CD8-positive, alpha-beta memory T cell (primary cell): ENCODE measurements around the gene NDUFS4. TPM values are rescaled to one million over a fixed set of nuclear protein-coding genes. Genes with fewer than 3 reads are reported as not detected.
A peak's percentile ranks its signal among the peaks of the same experiment; 100 is the strongest.

Experiments
- CTCF ChIA-PET: fragments of 350-600 bp; sonication (Branson Sonifier 250); formaldehyde crosslinking; loops from one replicate; lab custom pipeline; 2021; ENCODE audit warnings: antibody characterized with exemption; lab: Charles Lee
- POLR2A ChIA-PET: fragments of 350-600 bp; sonication (Branson Sonifier 250); formaldehyde crosslinking; loops from one replicate; lab custom pipeline; 2021; ENCODE audit warnings: antibody characterized with exemption; lab: Charles Lee
- DNase-seq, 5 donors: peaks; one replicate each; pipeline versions ENCODE4 v3.0.0 to v3.0.0-alpha.2; 2020 to 2022; ENCODE audit warnings: mixed read lengths in 1 of 5
- H3K27ac ChIP-seq: one replicate; pipeline ENCODE4 v1.7.0; 2013; ENCODE audit warnings: low read depth, mild to moderate bottlenecking, low read length, moderate library complexity
- H3K27me3 ChIP-seq: 2 replicates; pipeline ENCODE4 v1.7.0; 2013; ENCODE audit warnings: low read length, mild to moderate bottlenecking; ENCODE audit not compliant: insufficient read depth, poor library complexity, severe bottlenecking
- H3K36me3 ChIP-seq: 2 replicates; pipeline ENCODE4 v1.7.0; 2013; ENCODE audit warnings: mild to moderate bottlenecking, low read length, moderate library complexity; ENCODE audit not compliant: insufficient read depth
- H3K4me1 ChIP-seq: 2 replicates; pipeline ENCODE4 v1.7.0; 2013; ENCODE audit warnings: mild to moderate bottlenecking, low read length, moderate library complexity; ENCODE audit not compliant: insufficient read depth
- H3K4me3 ChIP-seq: 2 replicates; pipeline ENCODE4 v1.7.0; 2013; ENCODE audit warnings: mild to moderate bottlenecking, low read length
- H3K9me3 ChIP-seq: 2 replicates; pipeline ENCODE4 v1.7.0; 2013; ENCODE audit warnings: mild to moderate bottlenecking, low read length
- H3K27ac Mint-ChIP-seq, 8 donors: one replicate each; pipeline ENCODE4 v1.8.0; 2020 to 2021; ENCODE audit warnings: mixed read lengths in 8 of 8, mild to moderate bottlenecking in 6 of 8, inconsistent platforms in 3 of 8, moderate library complexity in 3 of 8
- H3K27me3 Mint-ChIP-seq, 2 donors: one replicate each; pipeline ENCODE4 v1.8.0; 2020 to 2021; ENCODE audit warnings: mixed read lengths in 2 of 2, mild to moderate bottlenecking in 1 of 2, moderate library complexity in 1 of 2
- H3K36me3 Mint-ChIP-seq, 3 donors: one replicate each; pipeline ENCODE4 v1.8.0; 2020 to 2021; ENCODE audit warnings: mixed read lengths in 3 of 3, inconsistent platforms in 1 of 3, mild to moderate bottlenecking in 1 of 3
- H3K4me1 Mint-ChIP-seq, 3 donors: one replicate each; pipeline ENCODE4 v1.8.0; 2020 to 2021; ENCODE audit warnings: mixed read lengths in 3 of 3, inconsistent platforms in 1 of 3, mild to moderate bottlenecking in 1 of 3
- H3K4me3 Mint-ChIP-seq, 7 donors: one replicate each; pipeline ENCODE4 v1.8.0; 2020 to 2021; ENCODE audit warnings: mixed read lengths in 7 of 7, mild to moderate bottlenecking in 6 of 7, moderate library complexity in 4 of 7, inconsistent platforms in 2 of 7
- H3K9me3 Mint-ChIP-seq, 5 donors: one replicate each; pipeline ENCODE4 v1.8.0; 2020 to 2022; ENCODE audit warnings: mixed read lengths in 5 of 5, mild to moderate bottlenecking in 3 of 5, moderate library complexity in 2 of 5, inconsistent platforms in 1 of 5
- polyA plus RNA-seq: library from polyadenylated mRNA; unstranded; fragments of 300-500 nt; fragmentation: Illumina TruSeq; gene quantifications from one replicate; pipeline ENCODE4 v1.2.3, GENCODE V29; 2021
- total RNA-seq, 2 experiments: library from RNA; stranded (reverse); gene quantifications; one replicate each; pipeline ENCODE4 v1.2.3, GENCODE V29; 2021

Gene NDUFS4
- total and polyA plus RNA-seq, 3 experiments from 2014 or later, result 59.3 to 89.3 (median 61.7) TPM

GRCh38 chr5:53575101-53575500 is 14.7 kb downstream of the NDUFS4 start:
- no peaks in the 10 kb centered on the region for H3K9me3 ChIP-seq
- H3K36me3 Mint-ChIP-seq, result peaks cover 0 to 8% (median 4%) of the 10 kb centered on the region in 3 donors

GRCh38 chr5:53575831-53576230 is 15.4 kb downstream of the NDUFS4 start:
- no peaks in the 10 kb centered on the region for H3K9me3 Mint-ChIP-seq
- H3K4me3 Mint-ChIP-seq, result no peak overlapping the region
- H3K27me3 Mint-ChIP-seq, result no peaks in the 10 kb centered on the region
- POLR2A ChIA-PET, result no interaction called here
- H3K4me1 ChIP-seq, result peaks cover 8% of the 10 kb centered on the region
- no peak for DNase-seq
- CTCF ChIA-PET, result no interaction called here
- no peaks in the 10 kb centered on the region for H3K9me3 ChIP-seq
- no peak overlapping the region for H3K27ac Mint-ChIP-seq
- no peak overlapping the region for H3K27ac ChIP-seq
- H3K27me3 ChIP-seq, result no peaks in the 10 kb centered on the region
- no peak overlapping the region for H3K4me3 ChIP-seq
- peaks cover 0 to 8% (median 4%) of the 10 kb centered on the region in 3 donors for H3K36me3 Mint-ChIP-seq
- H3K4me1 Mint-ChIP-seq, result peaks cover 55 to 91% (median 84%) of the 10 kb centered on the region in 3 donors
- H3K36me3 ChIP-seq, result no peaks in the 10 kb centered on the region

More at GRCh38 chr5:53575101-53575500, 14.7 kb downstream of the NDUFS4 start:
- POLR2A ChIA-PET, result no interaction called here
- DNase-seq, result no peak
- Mint-ChIP-seq H3K27me3 (no peaks in the 10 kb centered on the region), H3K27ac (no peak overlapping the region), H3K4me3 (no peak overlapping the region), H3K4me1 (peaks cover 54 to 87% (median 80%) of the 10 kb centered on the region in 3 donors), H3K9me3 (no peaks in the 10 kb centered on the region)
- peaks cover 8% of the 10 kb centered on the region for H3K4me1 ChIP-seq
- no peaks in the 10 kb centered on the region for H3K27me3 ChIP-seq
- no peaks in the 10 kb centered on the region for H3K36me3 ChIP-seq
- H3K27ac ChIP-seq, result no peak overlapping the region
- CTCF ChIA-PET, result interaction anchor here (0.7 kb wide), 1 partner anchor 474 kb away, joined by 4 read pairs; no protein-coding TSS in a partner anchor
- no peak overlapping the region for H3K4me3 ChIP-seq

GRCh38 chr5:53576674-53577073 is 16.2 kb downstream of the NDUFS4 start:
- Mint-ChIP-seq H3K4me3 (no peak overlapping the region), H3K27me3 (no peaks in the 10 kb centered on the region), H3K27ac (no peak overlapping the region), H3K9me3 (no peaks in the 10 kb centered on the region), H3K4me1 (peaks cover 55 to 91% (median 84%) of the 10 kb centered on the region in 3 donors), H3K36me3 (peaks cover 0 to 7% (median 4%) of the 10 kb centered on the region in 3 donors)
- Histone ChIP-seq H3K36me3 (no peaks in the 10 kb centered on the region), H3K9me3 (no peaks in the 10 kb centered on the region), H3K27me3 (no peaks in the 10 kb centered on the region), H3K27ac (no peak overlapping the region), H3K4me3 (no peak overlapping the region), H3K4me1 (peaks cover 4% of the 10 kb centered on the region)
- POLR2A ChIA-PET, result no interaction called here
- no peak for DNase-seq
- CTCF ChIA-PET, result no interaction called here

- H3K27me3 ChIP-seq, result no peaks in the 10 kb centered on the region
- H3K36me3 Mint-ChIP-seq, result peaks cover 0 to 7% (median 3%) of the 10 kb centered on the region in 3 donors
- H3K27me3 Mint-ChIP-seq, result no peaks in the 10 kb centered on the region
- no peaks in the 10 kb centered on the region for H3K9me3 Mint-ChIP-seq
- H3K4me1 ChIP-seq, result peaks cover 4% of the 10 kb centered on the region
- peak overlapping the region in 1 of 8 donors; percentile 59 for H3K27ac Mint-ChIP-seq
- H3K4me3 ChIP-seq, result no peak overlapping the region
- DNase-seq, result no peak
- POLR2A ChIA-PET, result interaction anchor here (0.6 kb wide), 1 partner anchor 16 kb away, joined by 4 read pairs; no protein-coding TSS in a partner anchor
- no peaks in the 10 kb centered on the region for H3K36me3 ChIP-seq
- H3K4me1 Mint-ChIP-seq, result peaks cover 43 to 81% (median 71%) of the 10 kb centered on the region in 3 donors
- H3K4me3 Mint-ChIP-seq, result peak overlapping the region in 1 of 7 donors; percentile 26
- H3K9me3 ChIP-seq, result no peaks in the 10 kb centered on the region
- no peak overlapping the region for H3K27ac ChIP-seq
- CTCF ChIA-PET, result no interaction called here
Observed at GRCh38 chr5:53578854-53579253, 18.4 kb downstream of the NDUFS4 start.

GRCh38 chr5:53580547-53580946 is 20.1 kb downstream of the NDUFS4 start:
- Histone ChIP-seq H3K36me3 (no peaks in the 10 kb centered on the region), H3K27ac (no peak overlapping the region), H3K27me3 (no peaks in the 10 kb centered on the region), H3K9me3 (no peaks in the 10 kb centered on the region), H3K4me3 (no peak overlapping the region), H3K4me1 (no peaks in the 10 kb centered on the region)
- Mint-ChIP-seq H3K27me3 (no peaks in the 10 kb centered on the region), H3K4me1 (peaks cover 38 to 72% (median 64%) of the 10 kb centered on the region in 3 donors), H3K9me3 (no peaks in the 10 kb centered on the region), H3K4me3 (peak overlapping the region in 1 of 7 donors; percentile 28), H3K27ac (peak overlapping the region in 1 of 8 donors; percentile 30), H3K36me3 (peaks cover 0 to 4% (median 1%) of the 10 kb centered on the region in 3 donors)
- CTCF ChIA-PET, result no interaction called here
- POLR2A ChIA-PET, result no interaction called here
- no peak for DNase-seq

GRCh38 chr5:53582225-53582624 is 21.8 kb downstream of the NDUFS4 start:
- H3K4me3 Mint-ChIP-seq, result no peak overlapping the region
- no peak overlapping the region for H3K27ac Mint-ChIP-seq
- CTCF ChIA-PET, result no interaction called here
- POLR2A ChIA-PET, result no interaction called here
- no peaks in the 10 kb centered on the region for H3K27me3 Mint-ChIP-seq
- no peaks in the 10 kb centered on the region for H3K36me3 ChIP-seq
- H3K4me1 Mint-ChIP-seq, result peaks cover 30 to 65% (median 47%) of the 10 kb centered on the region in 3 donors
- peaks cover 0 to 5% (median 3%) of the 10 kb centered on the region in 3 donors for H3K36me3 Mint-ChIP-seq
- no peaks in the 10 kb centered on the region for H3K27me3 ChIP-seq
- no peaks in the 10 kb centered on the region for H3K9me3 Mint-ChIP-seq
- no peak overlapping the region for H3K4me3 ChIP-seq
- H3K27ac ChIP-seq, result no peak overlapping the region
- H3K9me3 ChIP-seq, result no peaks in the 10 kb centered on the region
- DNase-seq, result no peak
- H3K4me1 ChIP-seq, result no peaks in the 10 kb centered on the region

- CTCF ChIA-PET, result no interaction called here
- POLR2A ChIA-PET, result no interaction called here
Observed at GRCh38 chr5:53590759-53591158, 30.3 kb downstream of the NDUFS4 start.

GRCh38 chr5:53594419-53594818 is 34.0 kb downstream of the NDUFS4 start:
- no peaks in the 10 kb centered on the region for H3K36me3 ChIP-seq
- H3K4me1 ChIP-seq, result no peaks in the 10 kb centered on the region
- POLR2A ChIA-PET, result no interaction called here
- CTCF ChIA-PET, result no interaction called here
- H3K36me3 Mint-ChIP-seq, result peaks cover 6 to 10% (median 8%) of the 10 kb centered on the region in 3 donors
- no peak overlapping the region for H3K27ac Mint-ChIP-seq
- no peak for DNase-seq
- H3K4me3 Mint-ChIP-seq, result no peak overlapping the region
- no peaks in the 10 kb centered on the region for H3K27me3 ChIP-seq
- H3K9me3 Mint-ChIP-seq, result no peaks in the 10 kb centered on the region
- H3K27ac ChIP-seq, result no peak overlapping the region
- H3K4me3 ChIP-seq, result no peak overlapping the region
- H3K27me3 Mint-ChIP-seq, result no peaks in the 10 kb centered on the region
- peaks cover 55 to 76% (median 74%) of the 10 kb centered on the region in 3 donors for H3K4me1 Mint-ChIP-seq
- H3K9me3 ChIP-seq, result no peaks in the 10 kb centered on the region

More at GRCh38 chr5:53590759-53591158, 30.3 kb downstream of the NDUFS4 start:
- no peak for DNase-seq
- Mint-ChIP-seq H3K4me3 (no peak overlapping the region), H3K27me3 (no peaks in the 10 kb centered on the region), H3K9me3 (no peaks in the 10 kb centered on the region), H3K4me1 (peaks cover 58 to 86% (median 78%) of the 10 kb centered on the region in 3 donors), H3K36me3 (peaks cover 0 to 11% (median 7%) of the 10 kb centered on the region in 3 donors), H3K27ac (no peak overlapping the region)
- Histone ChIP-seq H3K36me3 (no peaks in the 10 kb centered on the region), H3K4me3 (no peak overlapping the region), H3K27ac (no peak overlapping the region), H3K27me3 (no peaks in the 10 kb centered on the region), H3K9me3 (no peaks in the 10 kb centered on the region), H3K4me1 (no peaks in the 10 kb centered on the region)
